T-cell (primary cell): ENCODE data around the gene PPM1L. TPM values are rescaled to one million over a fixed set of nuclear protein-coding genes. Genes with fewer than 3 reads are reported as not detected.
A peak's percentile ranks its signal among the peaks of the same experiment; 100 is the strongest.

Source experiments
- ATAC-seq, 4 experiments: fragments of 200-7000 bp in 3 of 4; fragments of 150-1000 bp in 1 of 4; cut with Tn5 transposase; replicated peaks in 1 of 4; 1 replicate in 3 of 4; 2 replicates in 1 of 4; pipeline ENCODE4 v1.10.0; 2021; ENCODE audit warnings: moderate library complexity in 3 of 4, mild to moderate bottlenecking in 2 of 4, moderate number of reproducible peaks in 1 of 4
- CTCF ChIA-PET, 2 donors: fragments of 300-600 bp; sonication (Branson Sonifier 250); formaldehyde crosslinking; loops; one replicate each; lab custom pipeline; 2022; ENCODE audit warnings: antibody characterized with exemption in 2 of 2; lab: Charles Lee
- POLR2A ChIA-PET, 2 donors: fragments of 300-600 bp; sonication (Branson Sonifier 250); formaldehyde crosslinking; loops; one replicate each; lab custom pipeline; 2022; ENCODE audit warnings: antibody characterized with exemption in 2 of 2; lab: Charles Lee
- DNase-seq, 35 experiments: peaks; one replicate each; pipeline versions ENCODE4 v3.0.0 to v3.0.0-alpha.2; 2013 to 2023
- H3K27ac ChIP-seq: one replicate; pipeline ENCODE4 v1.5.1; 2013; ENCODE audit warnings: low read length
- H3K27me3 ChIP-seq, 2 experiments: replicated peaks in 1 of 2; 1 replicate in 1 of 2; 2 replicates in 1 of 2; pipeline versions ENCODE4 v1.6.1 to v1.7.0; 2013; ENCODE audit warnings: low read length in 1 of 2, mixed read lengths in 1 of 2; ENCODE audit not compliant: control insufficient read depth in 2 of 2, insufficient read depth in 2 of 2; ENCODE audit errors: extremely low read depth in 1 of 2
- H3K36me3 ChIP-seq, 2 donors: 1 replicate in 1 of 2; 2 replicates in 1 of 2; pipeline versions ENCODE4 v1.6.1 to v1.7.0; 2013; ENCODE audit warnings: low read length in 1 of 2; ENCODE audit not compliant: control insufficient read depth in 2 of 2, insufficient read depth in 1 of 2; ENCODE audit errors: extremely low read depth in 1 of 2
- H3K4me1 ChIP-seq, 2 experiments: 1 replicate in 1 of 2; 2 replicates in 1 of 2; pipeline versions ENCODE4 v1.6.1 to v1.7.0; 2013; ENCODE audit warnings: low read length in 2 of 2, mixed read lengths in 1 of 2; ENCODE audit not compliant: insufficient read depth in 2 of 2, control insufficient read depth in 1 of 2; ENCODE audit errors: extremely low read depth in 1 of 2
- H3K4me3 ChIP-seq, 2 donors: 1 replicate in 1 of 2; 2 replicates in 1 of 2; pipeline versions ENCODE4 v1.5.1 to v1.7.0; 2013; ENCODE audit warnings: mild to moderate bottlenecking in 2 of 2, low read length in 1 of 2, moderate library complexity in 1 of 2; ENCODE audit not compliant: control insufficient read depth in 1 of 2; ENCODE audit errors: extremely low read depth in 1 of 2
- H3K9me3 ChIP-seq: 2 replicates; pipeline ENCODE4 v1.7.0; 2013
- H3K27ac Mint-ChIP-seq, 2 donors: one replicate each; pipeline ENCODE4 v1.8.0; 2020 to 2021; ENCODE audit warnings: mild to moderate bottlenecking in 2 of 2, mixed read lengths in 2 of 2
- H3K27me3 Mint-ChIP-seq, 2 donors: one replicate each; pipeline ENCODE4 v1.8.0; 2021 to 2022; ENCODE audit warnings: mixed read lengths in 2 of 2
- H3K36me3 Mint-ChIP-seq: one replicate; pipeline ENCODE4 v1.8.0; 2021; ENCODE audit warnings: mixed read lengths
- H3K4me1 Mint-ChIP-seq, 3 donors: one replicate each; pipeline ENCODE4 v1.8.0; 2020 to 2022; ENCODE audit warnings: mixed read lengths in 3 of 3, mild to moderate bottlenecking in 1 of 3
- H3K4me3 Mint-ChIP-seq, 3 donors: one replicate each; pipeline ENCODE4 v1.8.0; 2020 to 2022; ENCODE audit warnings: mild to moderate bottlenecking in 3 of 3, mixed read lengths in 3 of 3, moderate library complexity in 3 of 3
- H3K9me3 Mint-ChIP-seq, 3 donors: one replicate each; pipeline ENCODE4 v1.8.0; 2020 to 2022; ENCODE audit warnings: mixed read lengths in 3 of 3
- WGBS: methylation state at CpG from one replicate; pipeline ENCODE4 v1.1.5; 2013; ENCODE audit warnings: missing lambda C conversion rate; ENCODE audit not compliant: insufficient coverage; 5-methylcytosine and 5-hydroxymethylcytosine counted together
- total RNA-seq, 35 experiments: library from RNA in 6 of 35; stranded (reverse) in 6 of 35; fragments of 120-200 nt in 1 of 35; gene quantifications; one replicate each; pipeline versions ENCODE4 v1.2.1 to v1.2.4 and lab custom pipeline; 2013 to 2026

Gene PPM1L
- total RNA-seq, 5 donors from 2014 or later (not counting 1 experiment from before 2014, with no cell fraction given), result 4.8 to 6.4 (median 5.7) TPM

DNA sequence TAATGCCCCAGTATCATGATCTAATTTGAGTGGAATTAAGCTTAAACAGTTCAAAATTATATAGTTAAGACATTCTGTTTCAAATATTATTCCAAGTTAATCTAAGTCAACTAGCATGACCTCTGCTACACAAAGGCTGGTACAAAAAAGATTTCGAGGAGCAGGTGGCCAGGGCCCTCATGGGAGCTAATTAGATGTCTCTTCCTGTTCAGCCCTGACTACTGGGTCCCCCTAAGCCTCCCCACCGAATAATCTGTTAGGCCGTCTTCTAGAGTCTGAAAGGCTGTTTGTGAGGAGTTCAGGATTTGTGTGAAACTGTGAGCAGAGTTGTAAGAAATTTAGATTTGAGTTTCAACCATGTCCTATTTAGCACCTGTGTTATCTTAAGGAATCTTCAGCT lies 75.4 kb downstream of the PPM1L start:
- ChIA-PET POLR2A (no interaction called here), CTCF (no interaction called here)
- no peak overlapping the region for H3K4me3 ChIP-seq
- DNase-seq, result no peak
- Mint-ChIP-seq H3K4me3 (no peak overlapping the region), H3K36me3 (no peaks in the 10 kb centered on the region), H3K9me3 (peaks cover 0 to 10% (median 0%) of the 10 kb centered on the region in 3 donors), H3K27me3 (peaks cover 3 to 10% of the 10 kb centered on the region in 2 donors), H3K27ac (no peak overlapping the region), H3K4me1 (no peaks in the 10 kb centered on the region)
- no peaks in the 10 kb centered on the region for H3K4me1 ChIP-seq
- no peaks in the 10 kb centered on the region for H3K36me3 ChIP-seq
- no peaks in the 10 kb centered on the region for H3K27me3 ChIP-seq
- no peak overlapping the region for H3K27ac ChIP-seq
- H3K9me3 ChIP-seq, result no peaks in the 10 kb centered on the region
- no peak for ATAC-seq
- WGBS, result 72% methylated on average over 2 of the region's 3 CpGs

- Mint-ChIP-seq H3K27ac (no peak overlapping the region), H3K9me3 (peaks cover 9 to 10% (median 10%) of the 10 kb centered on the region in 3 donors), H3K36me3 (no peaks in the 10 kb centered on the region), H3K4me3 (no peak overlapping the region), H3K4me1 (peaks cover 4 to 16% (median 8%) of the 10 kb centered on the region in 3 donors), H3K27me3 (peaks cover 3 to 8% of the 10 kb centered on the region in 2 donors)
- ATAC-seq (no peak), DNase-seq (peak in 3 of 35 experiments; percentile 5 to 7 (median 7))
- H3K27me3 ChIP-seq, result no peaks in the 10 kb centered on the region
- WGBS, result 26% methylated on average over 3 of the region's 3 CpGs
- POLR2A ChIA-PET, result no interaction called here
- CTCF ChIA-PET, result no interaction called here
- no peak overlapping the region for H3K4me3 ChIP-seq
- H3K4me1 ChIP-seq, result peaks cover 0 to 3% of the 10 kb centered on the region in 2 experiments
- H3K27ac ChIP-seq, result no peak overlapping the region
- H3K36me3 ChIP-seq, result no peaks in the 10 kb centered on the region
- H3K9me3 ChIP-seq, result no peaks in the 10 kb centered on the region
Measured at GRCh38 chr3:160837394-160837980, 81.5 kb downstream of the PPM1L start.

DNA sequence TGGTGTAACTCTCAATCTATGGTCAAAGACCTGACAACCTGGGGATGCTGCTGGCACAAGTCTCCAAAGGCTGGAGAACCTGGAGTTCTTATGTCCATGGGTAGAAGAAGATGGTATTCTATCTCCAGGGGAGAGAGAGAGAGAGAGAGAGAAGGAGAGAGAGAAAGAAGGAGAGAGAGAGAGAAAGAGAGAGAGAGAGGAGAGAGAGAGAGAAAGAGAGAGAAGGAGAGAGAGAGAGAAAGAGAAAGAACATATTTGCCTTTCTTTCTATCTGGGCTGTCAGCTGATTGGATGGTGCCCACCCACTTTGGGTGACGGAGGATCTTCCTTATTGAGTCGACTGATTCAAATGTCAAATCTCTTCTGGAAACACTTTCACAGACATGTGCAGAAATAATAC lies 84.6 kb downstream of the PPM1L start:
- CTCF ChIA-PET, result interaction anchor here in 1 of 2 donors (0.7 kb wide), 1 partner anchor 285 kb away, joined by 3 read pairs; no protein-coding TSS in a partner anchor
- 90% methylated on average over 2 of the region's 2 CpGs for WGBS
- H3K27me3 Mint-ChIP-seq, result peaks cover 0 to 3% of the 10 kb centered on the region in 2 donors
- H3K4me1 Mint-ChIP-seq, result peaks cover 4 to 16% (median 8%) of the 10 kb centered on the region in 3 donors
- DNase-seq (no peak), ATAC-seq (no peak)
- peaks cover under 1 to 15% (median 9%) of the 10 kb centered on the region in 3 donors for H3K9me3 Mint-ChIP-seq
- no peaks in the 10 kb centered on the region for H3K9me3 ChIP-seq
- peaks cover 0 to 3% of the 10 kb centered on the region in 2 experiments for H3K4me1 ChIP-seq
- H3K4me3 Mint-ChIP-seq, result no peak overlapping the region
- no peaks in the 10 kb centered on the region for H3K27me3 ChIP-seq
- POLR2A ChIA-PET, result no interaction called here
- no peaks in the 10 kb centered on the region for H3K36me3 Mint-ChIP-seq
- no peak overlapping the region for H3K4me3 ChIP-seq
- H3K27ac Mint-ChIP-seq, result no peak overlapping the region
- no peak overlapping the region for H3K27ac ChIP-seq
- H3K36me3 ChIP-seq, result no peaks in the 10 kb centered on the region

DNA sequence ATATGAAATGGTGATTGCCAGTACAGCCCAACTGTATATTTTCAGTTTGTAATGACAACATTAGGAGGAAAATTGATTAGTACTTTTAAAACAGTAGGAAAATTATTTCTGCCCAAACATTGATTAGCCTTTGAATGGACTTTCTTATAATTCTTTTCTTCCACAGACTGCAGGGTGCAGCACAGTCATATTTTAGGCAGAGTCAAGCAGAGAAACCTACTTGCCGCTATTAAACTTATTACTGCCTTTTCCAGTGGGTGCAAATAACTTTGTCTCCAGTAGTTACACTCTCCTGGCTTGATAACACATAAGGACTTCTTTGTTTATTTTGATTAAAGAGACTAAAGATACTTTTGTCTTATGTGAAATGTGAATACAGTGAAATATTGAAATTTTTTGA lies 85.4 kb downstream of the PPM1L start:
- Mint-ChIP-seq H3K4me1 (peaks cover 4 to 16% (median 8%) of the 10 kb centered on the region in 3 donors), H3K4me3 (no peak overlapping the region), H3K27ac (no peak overlapping the region), H3K27me3 (no peaks in the 10 kb centered on the region), H3K36me3 (no peaks in the 10 kb centered on the region), H3K9me3 (peaks cover 0 to 15% (median 9%) of the 10 kb centered on the region in 3 donors)
- ATAC-seq, result no peak
- H3K27ac ChIP-seq, result no peak overlapping the region
- H3K36me3 ChIP-seq, result no peaks in the 10 kb centered on the region
- H3K9me3 ChIP-seq, result no peaks in the 10 kb centered on the region
- H3K27me3 ChIP-seq, result no peaks in the 10 kb centered on the region
- POLR2A ChIA-PET, result no interaction called here
- H3K4me3 ChIP-seq, result no peak overlapping the region
- no peak for DNase-seq
- H3K4me1 ChIP-seq, result peaks cover 0 to 3% of the 10 kb centered on the region in 2 experiments
- CTCF ChIA-PET, result no interaction called here
- WGBS, result no CpG with 5 or more reads among the region's 1 CpG

GRCh38 chr3:160842021-160843005 lies 86.3 kb downstream of the PPM1L start:
- POLR2A ChIA-PET, result no interaction called here
- Histone ChIP-seq H3K4me1 (peaks cover 0 to 3% of the 10 kb centered on the region in 2 experiments), H3K36me3 (no peaks in the 10 kb centered on the region), H3K27me3 (no peaks in the 10 kb centered on the region), H3K9me3 (no peaks in the 10 kb centered on the region), H3K27ac (no peak overlapping the region), H3K4me3 (no peak overlapping the region)
- peaks cover 2 to 8% (median 5%) of the 10 kb centered on the region in 3 donors for H3K4me1 Mint-ChIP-seq
- no peak overlapping the region for H3K4me3 Mint-ChIP-seq
- no peaks in the 10 kb centered on the region for H3K27me3 Mint-ChIP-seq
- no peak overlapping the region for H3K27ac Mint-ChIP-seq
- DNase-seq (no peak), ATAC-seq (no peak)
- CTCF ChIA-PET, result interaction anchor here in 1 of 2 donors (0.6 kb wide), 1 partner anchor 8 kb away, joined by 6 read pairs; no protein-coding TSS in a partner anchor
- 100% methylated on average over 1 of the region's 3 CpGs for WGBS
- no peaks in the 10 kb centered on the region for H3K36me3 Mint-ChIP-seq
- H3K9me3 Mint-ChIP-seq, result peaks cover 0 to 15% (median 9%) of the 10 kb centered on the region in 3 donors

DNA sequence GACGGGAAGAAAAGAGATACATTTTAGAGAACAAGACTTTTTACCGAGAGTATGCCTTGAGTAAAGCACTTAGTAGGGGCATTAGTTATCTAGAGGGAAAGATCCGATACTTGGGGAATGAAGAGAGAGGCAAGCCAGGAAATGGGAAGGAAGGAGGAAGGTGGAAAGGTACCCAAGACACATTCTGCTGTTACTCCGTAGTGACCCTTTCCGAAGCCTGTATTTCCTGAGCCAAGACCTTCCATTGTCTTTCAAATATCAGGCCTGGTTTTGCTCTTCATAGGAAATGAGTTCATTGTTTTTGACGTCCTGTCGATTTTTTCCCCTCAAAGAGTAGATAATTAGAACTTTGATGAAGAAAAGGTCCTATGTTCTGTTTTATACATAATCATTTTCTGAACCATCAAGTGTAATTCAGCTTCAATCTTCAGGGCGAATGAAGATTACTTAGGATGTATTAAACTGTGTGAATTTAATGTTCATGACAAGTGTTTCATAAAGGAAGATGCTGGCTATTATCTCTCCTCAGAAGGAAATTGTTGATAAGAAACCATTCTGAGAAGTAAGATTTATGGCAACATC lies 95.7 kb downstream of the PPM1L start:
- no peaks in the 10 kb centered on the region for H3K4me1 Mint-ChIP-seq
- H3K36me3 Mint-ChIP-seq, result peaks cover 3% of the 10 kb centered on the region
- POLR2A ChIA-PET, result interaction anchor here in 1 of 2 donors (0.6 kb wide), 1 partner anchor 17 kb away, joined by 13 read pairs; no protein-coding TSS in a partner anchor
- H3K36me3 ChIP-seq, result no peaks in the 10 kb centered on the region
- DNase-seq (no peak), ATAC-seq (no peak)
- H3K27me3 Mint-ChIP-seq, result no peaks in the 10 kb centered on the region
- 83% methylated on average over 2 of the region's 8 CpGs for WGBS
- H3K4me3 ChIP-seq, result no peak overlapping the region
- H3K4me1 ChIP-seq, result no peaks in the 10 kb centered on the region
- H3K9me3 Mint-ChIP-seq, result peaks cover 0 to 4% (median 0%) of the 10 kb centered on the region in 3 donors
- no peak overlapping the region for H3K4me3 Mint-ChIP-seq
- H3K27ac ChIP-seq, result no peak overlapping the region
- CTCF ChIA-PET, result no interaction called here
- H3K27ac Mint-ChIP-seq, result no peak overlapping the region
- H3K9me3 ChIP-seq, result no peaks in the 10 kb centered on the region
- H3K27me3 ChIP-seq, result no peaks in the 10 kb centered on the region
